GF-D8 (cell line): ENCODE results near the gene THAP10.

Experiments
- DNase-seq: peaks from one replicate; lab custom pipeline; 2025; lab: John Stamatoyannopoulos, UW

Gene THAP10

DNA sequence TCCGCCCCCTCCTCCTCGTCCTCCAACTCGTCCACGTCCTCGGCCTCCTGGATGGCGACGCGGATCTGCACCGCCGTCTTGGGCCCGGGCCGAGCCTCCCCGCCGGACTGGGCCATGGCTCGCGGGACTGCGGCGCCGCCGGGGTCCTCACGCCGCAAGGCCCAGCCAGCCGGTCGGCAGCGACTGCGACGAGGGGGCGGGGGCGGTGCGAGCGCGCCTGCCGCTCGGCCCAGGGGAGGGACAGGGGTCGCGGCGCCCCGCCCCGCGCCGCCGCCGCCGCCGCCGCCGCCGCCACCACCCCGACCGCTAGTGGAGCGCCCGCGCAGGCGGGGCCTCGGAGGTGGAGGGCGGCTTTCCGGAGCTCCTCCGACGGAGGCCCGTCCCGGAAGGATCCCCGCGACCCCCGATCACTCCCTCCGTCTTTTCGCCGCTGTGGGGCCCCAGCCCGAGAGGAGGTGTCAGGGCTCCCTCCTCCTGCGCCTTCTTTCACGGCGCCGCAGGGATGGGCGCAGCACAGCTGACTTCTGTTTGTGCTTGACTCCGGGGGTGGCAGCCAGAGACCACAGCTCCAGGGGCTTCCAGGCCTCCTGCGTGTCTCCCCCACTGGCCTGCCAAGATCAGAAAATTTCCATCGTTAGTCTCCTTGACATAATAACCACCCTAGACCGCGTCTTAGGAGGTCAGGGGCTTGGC is 38.1 kb downstream of the THAP10 start, which contains the start of gene LARP6:
TSS of gene LARP6 (minus strand) at position 185 of the 693 bp plus-strand sequence. CDS start at position 116, 69 bp downstream.
- no peak for DNase-seq

DNA sequence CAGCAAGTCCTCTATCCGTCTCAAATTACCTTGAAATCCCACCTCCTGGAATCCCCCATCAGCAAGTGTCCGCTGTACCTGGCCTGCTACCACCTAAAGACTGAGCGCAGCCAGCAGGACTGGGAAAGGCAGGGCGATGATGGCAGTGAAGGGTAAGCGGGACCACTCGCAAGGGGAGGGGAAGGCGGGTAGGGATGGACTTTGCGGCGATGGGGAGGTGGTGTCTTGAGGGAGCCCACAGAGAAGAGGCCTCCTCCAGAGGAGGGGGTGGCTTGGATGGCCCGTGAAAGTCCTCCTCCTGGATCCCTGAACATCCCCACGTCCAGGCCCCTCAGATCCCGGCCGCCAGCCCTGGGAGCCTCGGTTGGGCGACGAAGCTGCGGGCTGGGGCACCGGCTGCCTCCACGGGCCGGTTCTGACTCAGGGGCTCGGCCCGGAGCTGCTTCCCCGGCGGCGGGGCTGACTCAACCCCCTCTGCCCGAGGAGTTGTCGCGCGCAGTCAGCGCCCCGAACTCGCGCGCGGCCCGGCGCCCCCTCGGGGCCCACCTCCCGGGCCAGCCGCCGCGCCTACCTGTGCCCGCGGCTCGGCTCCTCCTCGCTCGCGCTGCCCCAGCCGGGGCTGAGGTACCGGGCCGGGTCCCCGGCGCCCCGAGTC is 38.8 kb downstream of the THAP10 start:
- DNase-seq, result no peak

DNA sequence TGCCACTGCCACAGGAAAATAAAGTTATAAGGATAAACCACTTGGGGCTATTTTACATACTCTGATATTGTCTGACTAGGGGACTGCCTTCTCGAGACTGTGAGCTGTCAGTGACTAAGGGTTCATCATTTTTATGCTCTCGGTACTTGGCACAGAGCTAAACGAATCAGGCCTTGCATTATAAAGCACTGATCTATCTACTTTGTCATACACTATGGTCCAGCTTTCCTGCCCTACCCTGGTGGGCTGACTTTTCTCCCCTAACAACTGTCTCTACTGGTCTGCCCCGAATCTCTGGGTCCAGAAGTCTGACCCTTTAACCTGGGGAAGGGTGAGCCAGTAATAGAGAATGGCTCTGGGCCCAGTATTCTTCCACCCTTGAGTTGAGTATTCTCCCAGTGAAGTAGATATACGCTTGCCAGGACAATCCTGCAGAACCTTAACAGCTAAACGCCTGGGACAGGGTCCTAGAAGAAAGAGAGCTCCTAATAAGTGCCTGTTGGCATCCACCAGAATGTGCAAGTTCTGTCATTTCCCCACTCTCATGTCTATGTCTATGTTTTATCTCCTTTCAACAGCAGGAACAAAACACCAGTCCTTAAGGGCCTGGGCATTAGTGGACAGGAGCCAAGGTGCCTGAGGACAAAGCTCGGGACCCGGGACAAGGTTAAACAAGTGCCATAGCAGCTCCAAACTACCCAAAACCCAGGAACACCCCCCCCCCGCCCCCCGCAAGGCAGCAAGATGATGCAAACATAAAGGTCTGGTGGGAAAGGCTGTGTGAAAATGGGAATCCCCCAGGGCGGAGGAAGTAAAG is 39.5 kb downstream of the THAP10 start:
- DNase-seq, result no peak

DNA sequence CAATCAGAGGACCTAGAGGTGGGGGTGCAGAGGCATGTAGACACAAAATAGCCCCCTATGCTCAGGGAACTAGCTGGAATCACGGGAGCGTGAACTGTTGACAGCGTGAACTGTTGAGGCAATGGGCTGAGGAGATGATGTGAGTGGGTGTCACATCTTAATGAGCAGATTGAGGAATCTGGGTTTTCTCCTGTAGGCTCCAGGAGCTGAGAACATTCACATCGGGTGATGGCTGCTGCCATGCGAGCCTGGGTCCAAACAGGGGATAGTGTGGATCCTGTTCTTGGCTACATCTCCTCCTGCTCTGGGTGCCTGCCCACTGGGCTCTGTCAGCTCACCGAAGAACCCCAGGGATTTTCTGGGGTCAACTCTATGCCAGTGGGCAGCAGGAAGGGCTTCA is 40.3 kb downstream of the THAP10 start:
- DNase-seq, result no peak

DNA sequence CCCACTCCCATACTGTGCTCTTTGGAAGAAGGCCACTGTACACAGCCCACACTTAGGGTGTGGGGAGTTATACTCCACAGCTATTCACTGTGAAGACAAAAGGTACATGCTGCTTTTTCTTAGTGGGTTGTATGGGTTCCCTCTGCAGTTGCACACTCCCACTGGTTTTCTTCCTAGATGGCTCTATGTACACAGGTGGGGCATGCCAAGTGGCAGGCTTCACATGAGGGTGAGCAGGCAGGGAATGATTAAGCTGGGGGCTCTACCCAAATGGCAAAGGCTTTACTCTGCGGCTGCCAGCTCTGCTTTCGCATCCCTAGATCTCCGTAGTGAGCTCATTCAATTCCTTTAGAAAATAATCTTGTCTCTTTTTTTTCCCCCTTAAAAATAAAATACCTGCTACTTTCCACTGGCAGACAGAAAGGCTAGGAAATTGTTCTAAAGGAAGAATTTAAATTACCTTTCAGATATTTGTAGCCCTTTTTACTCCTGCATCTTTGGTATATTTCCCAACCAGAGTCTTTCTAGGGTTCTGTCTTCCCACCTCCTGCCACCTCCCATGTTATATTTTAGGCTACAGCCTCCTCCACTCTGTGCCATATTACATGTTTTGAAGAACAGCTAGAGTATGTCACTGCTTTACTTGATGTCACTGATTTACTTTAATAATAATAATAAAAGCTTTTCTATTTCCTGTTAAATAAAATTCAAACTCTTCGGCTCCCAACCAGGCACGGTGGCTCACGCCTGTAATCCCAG is 46.5 kb downstream of the THAP10 start:
- no peak for DNase-seq

DNA sequence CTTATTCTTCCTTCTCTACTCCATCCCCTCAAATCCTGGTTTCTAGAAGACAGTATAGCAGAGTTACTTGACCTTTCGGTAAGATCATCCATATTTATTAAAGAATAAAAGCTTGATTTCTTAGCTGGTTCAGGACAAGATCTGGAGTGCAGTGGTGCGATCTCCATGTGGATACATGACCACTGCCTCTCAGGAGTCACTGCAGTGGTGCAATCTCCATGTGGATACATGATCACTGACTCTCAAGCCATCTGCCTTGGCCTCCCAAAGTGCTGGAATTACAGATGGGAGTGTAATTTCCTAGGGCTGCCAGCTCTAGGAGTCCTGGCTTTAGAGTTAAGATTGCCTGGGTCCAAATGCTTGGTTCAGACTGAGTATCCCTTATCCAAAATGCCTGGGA is 54.8 kb downstream of the THAP10 start:
- DNase-seq, result no peak

DNA sequence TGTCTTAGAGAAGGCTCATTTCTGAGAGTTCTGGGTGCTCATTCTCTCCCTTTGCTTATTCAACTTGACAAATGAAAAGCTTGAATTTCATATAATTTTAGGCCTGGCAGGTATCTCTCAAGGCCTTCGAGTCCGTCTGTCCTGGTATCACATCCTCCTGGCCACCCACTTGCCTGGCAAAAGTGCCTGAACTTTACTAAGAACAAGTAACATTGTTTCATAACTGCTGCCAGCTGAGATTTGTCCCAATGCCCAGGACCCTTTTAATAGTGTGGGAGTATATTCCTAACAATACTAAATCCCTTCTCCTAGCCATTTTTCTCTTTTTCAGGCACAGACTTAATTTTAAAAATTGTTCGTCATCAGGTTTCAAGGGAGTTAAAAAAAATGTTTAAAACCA is 56.4 kb downstream of the THAP10 start:
- no peak for DNase-seq

DNA sequence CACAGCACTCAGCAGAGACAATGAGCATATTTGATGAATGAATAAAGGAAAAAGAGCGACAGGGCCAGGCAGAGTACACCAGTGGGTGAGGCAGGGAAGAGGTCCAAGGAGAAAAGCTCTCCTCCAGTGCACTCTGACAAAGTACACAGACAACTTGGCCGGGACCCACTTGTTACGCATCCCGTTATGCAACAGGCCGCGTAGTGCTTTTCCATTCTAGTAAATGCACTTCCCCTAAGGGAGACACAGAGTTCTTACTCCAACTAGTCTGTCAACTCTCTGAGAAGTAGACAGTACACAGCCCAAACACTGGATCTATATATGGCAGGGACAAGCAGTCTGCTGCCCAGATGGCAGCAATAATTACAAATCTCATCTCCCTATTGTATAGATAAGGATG is 56.8 kb downstream of the THAP10 start:
- no peak for DNase-seq

DNA sequence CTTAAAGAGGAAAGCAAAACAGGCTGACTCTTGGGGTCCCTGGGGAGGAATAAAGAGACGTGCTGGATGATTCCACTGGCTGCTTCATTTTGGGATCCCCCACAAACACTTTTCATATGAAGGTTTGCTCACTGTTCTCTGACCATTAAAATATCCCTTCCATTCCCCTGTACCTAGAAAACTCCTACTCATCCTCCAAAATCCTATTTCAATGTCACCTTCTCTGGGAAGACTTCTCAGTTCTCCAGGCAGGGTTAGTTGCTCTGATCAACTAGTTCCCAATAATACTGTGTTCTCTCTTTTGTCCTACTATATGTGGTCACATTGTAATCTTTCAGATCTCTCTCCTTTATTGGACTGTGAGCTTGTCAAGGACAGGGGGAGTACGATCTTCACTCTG is 57.2 kb downstream of the THAP10 start:
- no peak for DNase-seq

DNA sequence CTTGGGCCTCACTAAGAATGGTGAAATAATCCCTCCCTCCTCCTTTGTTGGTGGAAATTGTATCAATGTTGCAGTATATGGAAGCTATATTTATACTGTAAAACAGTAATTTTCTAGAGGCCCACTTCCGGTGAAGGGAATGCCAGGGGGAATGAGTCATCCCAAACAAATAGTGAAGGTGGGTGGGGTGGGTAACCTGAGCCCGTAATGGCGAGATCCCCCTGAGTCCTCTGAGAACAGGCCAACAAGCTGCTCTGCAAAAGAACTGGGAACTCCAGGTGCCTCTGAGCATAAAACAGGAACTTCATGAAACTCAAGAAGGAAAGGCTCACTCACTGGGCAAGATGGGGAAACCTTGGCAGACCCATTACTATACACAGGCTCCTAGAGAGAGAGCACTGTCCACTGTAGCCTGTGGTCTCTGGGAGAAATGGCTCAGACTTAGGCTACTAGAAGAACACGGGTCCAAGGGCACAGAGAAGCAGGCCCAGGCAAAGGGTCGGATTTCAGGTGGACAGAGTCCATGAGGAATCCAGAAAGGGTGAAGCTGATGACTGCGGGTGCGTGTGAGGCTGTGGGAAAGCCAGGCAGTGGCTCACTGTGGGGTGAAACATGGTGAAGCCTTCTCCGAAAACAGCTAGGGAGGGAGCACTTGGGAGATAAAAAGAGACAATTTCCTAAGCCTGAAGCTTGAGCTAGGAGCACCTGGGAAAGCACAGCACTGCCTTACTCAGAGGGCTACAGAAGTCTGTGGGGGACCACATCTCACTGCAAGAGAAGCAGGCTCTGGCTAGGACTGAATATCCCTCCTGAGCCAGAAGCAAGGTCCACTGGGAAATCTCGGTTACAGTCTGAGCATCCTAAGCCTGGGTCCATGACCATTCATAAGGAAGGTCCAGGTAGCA is 58.1 kb downstream of the THAP10 start:
- no peak for DNase-seq

DNA sequence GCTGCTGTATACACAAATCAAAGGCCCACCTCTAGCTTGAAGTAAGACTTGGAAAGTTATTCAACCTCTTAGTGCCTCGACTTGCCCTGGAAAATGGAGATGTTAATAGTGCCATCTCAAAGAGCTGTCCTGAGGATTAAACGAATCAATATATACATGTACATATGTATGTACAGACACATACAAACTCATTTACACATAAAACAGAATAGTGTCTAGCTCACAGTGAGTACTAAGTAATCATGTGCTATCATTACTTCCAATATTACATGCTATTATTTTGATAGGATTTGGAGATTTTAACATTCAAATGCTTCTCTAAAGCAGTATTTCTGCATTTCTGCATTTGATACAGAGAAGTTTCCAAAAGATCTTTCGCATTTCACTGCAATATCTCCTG is 58.8 kb downstream of the THAP10 start:
- no peak for DNase-seq

DNA sequence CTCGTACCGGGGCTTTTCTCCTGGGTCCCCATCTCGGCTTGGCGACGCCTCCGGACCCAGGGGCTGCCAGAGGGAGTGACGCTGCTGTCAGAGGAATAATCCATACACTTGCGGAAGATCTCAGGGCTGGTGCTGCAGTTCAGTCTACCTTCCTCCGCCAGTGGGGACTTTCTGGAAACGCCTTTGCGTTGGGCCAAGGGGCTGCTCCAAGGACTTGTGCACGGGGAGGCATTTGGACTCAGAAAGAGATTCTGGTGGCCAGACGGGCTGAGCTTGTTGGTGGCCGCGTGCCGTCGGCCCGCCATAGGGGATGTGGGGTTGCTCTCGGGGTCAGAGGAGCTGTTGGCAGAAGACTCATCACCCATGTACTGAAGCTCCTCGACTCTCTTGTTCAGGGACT is 60.1 kb downstream of the THAP10 start:
- no peak for DNase-seq
